Fibroblast of lung (primary cell): ENCODE measurements around the gene P2RY11. TPM values are rescaled to one million over a fixed set of nuclear protein-coding genes. Genes with fewer than 3 reads are reported as not detected.

Experiments
- DNase-seq, 2 donors: peaks; one replicate each; pipeline versions ENCODE4 v3.0.0 to v3.0.0-alpha.2; 2010; ENCODE audit warnings: low read depth in 2 of 2
- H2AFZ ChIP-seq: 2 replicates; pipeline ENCODE4 v1.5.1; 2012; ENCODE audit warnings: low read length, control low read depth, inconsistent platforms
- H3K27ac ChIP-seq: 2 replicates; pipeline ENCODE4 v1.5.1; 2011; ENCODE audit warnings: low read length, control low read depth; ENCODE audit not compliant: insufficient read depth
- H3K27me3 ChIP-seq: 2 replicates; pipeline ENCODE4 v1.5.1; 2011; ENCODE audit warnings: mild to moderate bottlenecking, low read length; ENCODE audit not compliant: control insufficient read depth, insufficient read depth
- H3K36me3 ChIP-seq: 2 replicates; pipeline ENCODE4 v1.5.1; 2011; ENCODE audit warnings: low read length; ENCODE audit not compliant: control insufficient read depth, insufficient read depth
- H3K4me1 ChIP-seq: 2 replicates; pipeline ENCODE4 v1.5.1; 2011; ENCODE audit warnings: low read length; ENCODE audit not compliant: control insufficient read depth, insufficient read depth; ENCODE audit errors: extremely low read depth
- H3K4me2 ChIP-seq: 2 replicates; pipeline ENCODE4 v1.5.1; 2011; ENCODE audit warnings: low read length, control low read depth; ENCODE audit not compliant: insufficient read depth; ENCODE audit errors: extremely low read depth
- H3K4me3 ChIP-seq, 4 experiments: fragments of 200-600 bp in 1 of 4; sonication (generic) in 1 of 4; replicated peaks in 1 of 4; 2 replicates each; pipeline ENCODE4 v1.5.1; 2011 to 2016; ENCODE audit warnings: low read length in 4 of 4, low read depth in 3 of 4, mild to moderate bottlenecking in 3 of 4, control low read depth in 2 of 4, inconsistent platforms in 1 of 4, mixed read lengths in 1 of 4; ENCODE audit not compliant: insufficient read depth in 1 of 4; ENCODE audit errors: control extremely low read depth in 1 of 4
- H3K79me2 ChIP-seq: 2 replicates; pipeline ENCODE4 v1.5.1; 2012; ENCODE audit warnings: mild to moderate bottlenecking, low read length, inconsistent platforms; ENCODE audit not compliant: control insufficient read depth, insufficient read depth
- H3K9ac ChIP-seq: 2 replicates; pipeline ENCODE4 v1.5.1; 2011; ENCODE audit warnings: mild to moderate bottlenecking, low read length, control low read depth; ENCODE audit not compliant: insufficient read depth
- H3K9me3 ChIP-seq: 2 replicates; pipeline ENCODE4 v1.5.1; 2012; ENCODE audit warnings: low read depth, low read length; ENCODE audit not compliant: control insufficient read depth, insufficient read depth
- H4K20me1 ChIP-seq: 2 replicates; pipeline ENCODE4 v1.5.1; 2011; ENCODE audit warnings: low read length; ENCODE audit not compliant: control insufficient read depth, insufficient read depth; ENCODE audit errors: extremely low read depth
- EZH2 ChIP-seq: IDR thresholded peaks from 2 replicates; pipeline ENCODE4 v1.5.1; 2012; ENCODE audit warnings: low read length, control low read depth, mild to moderate bottlenecking; ENCODE audit errors: missing control alignments
- polyA plus RNA-seq, 2 donors: library from polyadenylated mRNA; depleted of rRNA in 1 of 2; stranded (reverse) in 1 of 2; unstranded in 1 of 2; fragments of >200 nt; gene quantifications; 2 replicates each; pipeline ENCODE4 v1.2.1, GENCODE V29; 2011 to 2012; ENCODE audit warnings: missing spikeins in 1 of 2
- total RNA-seq: library from RNA; depleted of rRNA; stranded (reverse); fragments of >200 nt; gene quantifications from 2 replicates; pipeline ENCODE4 v1.2.1, GENCODE V29; 2014
- TF ChIP-seq, protein P1 (sequence below), 2 donors: IDR thresholded peaks in 1 of 2; conservative IDR thresholded peaks in 1 of 2; 1 replicate in 1 of 2; 2 replicates in 1 of 2; pipeline ENCODE4 v1.5.1; 2011 to 2012; ENCODE audit warnings: low read length in 2 of 2, control low read depth in 1 of 2, inconsistent platforms in 1 of 2, low read depth in 1 of 2, mild to moderate bottlenecking in 1 of 2

The P2RY11 gene
- total and polyA plus RNA-seq, 2 donors (not counting 1 experiment from before 2014, with no cell fraction given) = 0.68 to 3.3 TPM

DNA sequence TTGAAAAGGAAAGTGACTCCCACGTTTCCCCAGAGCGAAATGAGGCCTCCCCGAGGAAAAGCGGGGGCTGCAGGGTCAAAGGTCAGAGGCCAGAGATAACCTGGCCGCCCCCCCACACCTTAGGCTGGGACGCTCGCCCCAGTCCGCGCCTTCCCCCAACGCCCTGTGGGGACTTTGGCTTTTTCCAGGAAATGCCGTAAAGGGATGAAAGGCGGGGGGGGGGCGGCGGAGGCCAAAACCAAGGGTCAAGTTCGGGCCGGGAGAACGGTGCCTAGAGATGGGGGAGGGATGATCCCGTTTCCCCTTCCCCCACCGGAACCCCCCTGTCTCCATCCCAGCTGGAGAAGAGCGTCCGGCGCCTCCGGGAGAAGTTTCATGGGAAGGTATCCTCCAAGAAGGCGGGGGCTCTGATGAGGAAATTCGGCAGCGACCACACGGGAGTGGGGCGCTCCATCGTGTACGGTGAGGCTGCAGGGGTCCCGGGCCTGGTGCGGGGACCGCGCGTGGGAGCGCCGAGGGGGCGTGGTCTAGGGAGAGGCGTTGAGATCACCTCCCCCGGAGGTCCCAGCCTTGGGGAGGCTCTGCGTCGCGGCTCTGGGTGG is 24.8 kb upstream of the P2RY11 start:
- peak overlapping the region; percentile 67 to 99 (median 77) for H3K4me3 ChIP-seq
- no peaks in the 10 kb centered on the region for H3K27me3 ChIP-seq
- no peaks in the 10 kb centered on the region for H3K9me3 ChIP-seq
- no peak overlapping the region for H2AFZ ChIP-seq
- TF ChIP-seq EZH2 = no peak
- TF ChIP-seq, protein P1, sequence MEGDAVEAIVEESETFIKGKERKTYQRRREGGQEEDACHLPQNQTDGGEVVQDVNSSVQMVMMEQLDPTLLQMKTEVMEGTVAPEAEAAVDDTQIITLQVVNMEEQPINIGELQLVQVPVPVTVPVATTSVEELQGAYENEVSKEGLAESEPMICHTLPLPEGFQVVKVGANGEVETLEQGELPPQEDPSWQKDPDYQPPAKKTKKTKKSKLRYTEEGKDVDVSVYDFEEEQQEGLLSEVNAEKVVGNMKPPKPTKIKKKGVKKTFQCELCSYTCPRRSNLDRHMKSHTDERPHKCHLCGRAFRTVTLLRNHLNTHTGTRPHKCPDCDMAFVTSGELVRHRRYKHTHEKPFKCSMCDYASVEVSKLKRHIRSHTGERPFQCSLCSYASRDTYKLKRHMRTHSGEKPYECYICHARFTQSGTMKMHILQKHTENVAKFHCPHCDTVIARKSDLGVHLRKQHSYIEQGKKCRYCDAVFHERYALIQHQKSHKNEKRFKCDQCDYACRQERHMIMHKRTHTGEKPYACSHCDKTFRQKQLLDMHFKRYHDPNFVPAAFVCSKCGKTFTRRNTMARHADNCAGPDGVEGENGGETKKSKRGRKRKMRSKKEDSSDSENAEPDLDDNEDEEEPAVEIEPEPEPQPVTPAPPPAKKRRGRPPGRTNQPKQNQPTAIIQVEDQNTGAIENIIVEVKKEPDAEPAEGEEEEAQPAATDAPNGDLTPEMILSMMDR (conservative IDR thresholded peaks at IDR 0.05 in 1 of 2, IDR thresholded peaks at IDR 0.05 in 1 of 2; ENCODE audit: low read depth in 1 of 2, low read length in 2 of 2) = no peak
- DNase-seq = no peak
- H3K79me2 ChIP-seq = no peaks in the 10 kb centered on the region
- peaks cover 9% of the 10 kb centered on the region for H3K36me3 ChIP-seq
- H4K20me1 ChIP-seq = no peaks in the 10 kb centered on the region
- H3K4me1 ChIP-seq = no peaks in the 10 kb centered on the region
- H3K27ac ChIP-seq = peak overlapping the region; percentile 49
- H3K4me2 ChIP-seq = peak overlapping the region; percentile 68
- peak overlapping the region; percentile 60 for H3K9ac ChIP-seq

DNA sequence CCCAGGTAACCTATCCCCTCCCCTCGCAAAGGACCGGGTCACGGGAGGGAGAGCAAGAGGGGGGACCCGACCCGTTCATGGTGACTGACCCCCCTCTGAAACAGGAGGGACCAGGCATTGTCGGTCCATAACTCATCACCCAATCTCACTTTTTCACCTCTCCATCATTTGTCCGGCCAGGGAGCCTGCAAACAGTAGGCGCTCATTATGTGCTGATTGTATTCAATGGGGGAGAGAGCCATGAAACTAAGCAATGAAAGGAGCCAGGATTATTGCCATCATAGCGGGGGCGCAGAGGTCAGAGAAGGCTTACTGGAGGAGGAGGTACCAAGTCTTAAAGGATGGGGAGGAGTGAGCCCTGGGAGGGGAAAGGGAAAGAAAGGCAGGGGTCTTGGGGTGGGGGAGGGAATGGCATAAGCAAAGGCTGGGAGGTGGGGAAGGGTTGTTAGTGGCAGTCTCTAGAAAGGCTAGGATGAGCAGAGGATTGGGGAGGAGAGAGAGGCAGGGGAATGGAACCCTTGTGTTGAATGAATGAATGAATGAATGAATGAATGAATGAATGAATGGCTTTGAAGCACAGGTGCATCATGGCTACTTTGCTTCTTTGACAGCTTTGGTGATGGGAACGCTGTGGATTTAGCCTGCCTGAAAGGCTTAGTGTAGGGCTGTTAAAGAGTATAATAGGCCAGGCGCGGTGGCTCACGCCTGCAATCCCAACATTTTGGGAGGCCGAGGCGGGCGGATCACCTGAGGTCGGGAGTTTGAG is 24.0 kb upstream of the P2RY11 start:
- H4K20me1 ChIP-seq = no peaks in the 10 kb centered on the region
- DNase-seq = no peak
- TF ChIP-seq, protein P1 (conservative IDR thresholded peaks at IDR 0.05 in 1 of 2, IDR thresholded peaks at IDR 0.05 in 1 of 2; ENCODE audit: low read depth in 1 of 2, low read length in 2 of 2) = no peak
- TF ChIP-seq EZH2 = no peak
- H3K79me2 ChIP-seq = no peaks in the 10 kb centered on the region
- peaks cover 10% of the 10 kb centered on the region for H3K36me3 ChIP-seq
- H3K4me1 ChIP-seq = no peaks in the 10 kb centered on the region
- peak overlapping the region; percentile 23 to 99 (median 77) for H3K4me3 ChIP-seq
- H3K27ac ChIP-seq = no peak overlapping the region
- H3K9me3 ChIP-seq = no peaks in the 10 kb centered on the region
- H3K27me3 ChIP-seq = no peaks in the 10 kb centered on the region
- H2AFZ ChIP-seq = no peak overlapping the region
- peak overlapping the region; percentile 56 for H3K4me2 ChIP-seq
- peak overlapping the region; percentile 7 for H3K9ac ChIP-seq

DNA sequence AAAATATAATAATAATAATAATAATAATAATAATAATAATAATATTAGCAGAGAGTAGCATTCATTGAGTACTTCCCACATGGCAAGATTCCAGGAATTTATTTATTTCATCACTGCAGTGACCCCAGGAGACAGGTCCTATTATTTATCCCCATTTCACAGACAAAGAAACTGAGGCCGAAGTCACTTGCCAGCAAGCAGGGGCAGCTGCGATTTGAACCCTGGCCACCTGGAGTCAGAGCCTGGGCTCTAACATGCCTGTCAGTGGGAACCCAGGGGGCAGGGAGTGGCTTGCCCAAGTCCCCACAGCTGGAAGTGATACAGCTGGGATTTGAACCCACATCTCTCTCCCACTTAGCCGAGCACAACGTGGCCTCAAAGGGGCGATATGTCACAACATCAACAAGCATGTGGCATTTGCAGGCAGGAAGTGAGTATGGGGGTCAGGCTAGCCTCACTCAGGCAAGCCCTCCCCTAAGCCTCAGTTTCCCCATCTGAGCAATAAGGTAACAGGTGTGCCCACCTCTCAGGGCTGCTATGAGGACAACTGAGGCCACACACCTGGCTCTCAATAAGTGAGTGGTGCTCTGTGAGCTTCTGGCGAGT is 22.4 kb upstream of the P2RY11 start:
- H2AFZ ChIP-seq = no peak overlapping the region
- no peaks in the 10 kb centered on the region for H3K79me2 ChIP-seq
- no peak overlapping the region for H3K4me3 ChIP-seq
- no peak overlapping the region for H3K4me2 ChIP-seq
- no peaks in the 10 kb centered on the region for H3K27me3 ChIP-seq
- no peak overlapping the region for H3K9ac ChIP-seq
- H3K36me3 ChIP-seq = peaks cover 13% of the 10 kb centered on the region
- no peak for DNase-seq
- H3K27ac ChIP-seq = no peak overlapping the region
- no peaks in the 10 kb centered on the region for H4K20me1 ChIP-seq
- H3K9me3 ChIP-seq = no peaks in the 10 kb centered on the region
- TF ChIP-seq, protein P1 (conservative IDR thresholded peaks at IDR 0.05 in 1 of 2, IDR thresholded peaks at IDR 0.05 in 1 of 2; ENCODE audit: low read depth in 1 of 2, low read length in 2 of 2) = no peak
- no peak for TF ChIP-seq EZH2
- H3K4me1 ChIP-seq = no peaks in the 10 kb centered on the region
